ACC112 (cell line): ENCODE measurements around the gene PEX14.

Experiments
- H2AFZ ChIP-seq: fragments of 200-600 bp; sonication (generic); one replicate; pipeline ENCODE4 v1.6.0; 2017; ENCODE audit warnings: antibody characterized with exemption, low read length; ENCODE audit not compliant: unreplicated experiment
- H3K27ac ChIP-seq: fragments of 200-600 bp; sonication (generic); 2 replicates; pipeline ENCODE4 v1.5.1; 2014; ENCODE audit warnings: low read depth, mild to moderate bottlenecking, antibody characterized with exemption, low read length, moderate library complexity
- H3K27me3 ChIP-seq: fragments of 200-600 bp; sonication (generic); 2 replicates; pipeline ENCODE4 v1.6.1; 2014; ENCODE audit warnings: mild to moderate bottlenecking, antibody characterized with exemption, low read length, moderate library complexity, mixed read lengths; ENCODE audit not compliant: insufficient read depth
- H3K36me3 ChIP-seq: fragments of 200-600 bp; sonication (generic); 2 replicates; pipeline ENCODE4 v1.6.1; 2016; ENCODE audit warnings: mild to moderate bottlenecking, antibody characterized with exemption, low read length, moderate library complexity, mixed read lengths; ENCODE audit not compliant: insufficient read depth
- H3K4me1 ChIP-seq: fragments of 200-600 bp; sonication (generic); one replicate; pipeline ENCODE4 v1.6.1; 2016; ENCODE audit warnings: low read length, mixed read lengths; ENCODE audit not compliant: insufficient read depth, unreplicated experiment, control insufficient read depth
- H3K4me3 ChIP-seq: fragments of 200-600 bp; sonication (generic); 2 replicates; pipeline ENCODE4 v1.5.1; 2014; ENCODE audit warnings: mild to moderate bottlenecking, low read depth, low read length
- H3K79me2 ChIP-seq: fragments of 200-600 bp; sonication (generic); one replicate; pipeline ENCODE4 v1.6.0; 2016; ENCODE audit warnings: low read length; ENCODE audit not compliant: control insufficient read depth, unreplicated experiment, insufficient read depth

The PEX14 gene

DNA sequence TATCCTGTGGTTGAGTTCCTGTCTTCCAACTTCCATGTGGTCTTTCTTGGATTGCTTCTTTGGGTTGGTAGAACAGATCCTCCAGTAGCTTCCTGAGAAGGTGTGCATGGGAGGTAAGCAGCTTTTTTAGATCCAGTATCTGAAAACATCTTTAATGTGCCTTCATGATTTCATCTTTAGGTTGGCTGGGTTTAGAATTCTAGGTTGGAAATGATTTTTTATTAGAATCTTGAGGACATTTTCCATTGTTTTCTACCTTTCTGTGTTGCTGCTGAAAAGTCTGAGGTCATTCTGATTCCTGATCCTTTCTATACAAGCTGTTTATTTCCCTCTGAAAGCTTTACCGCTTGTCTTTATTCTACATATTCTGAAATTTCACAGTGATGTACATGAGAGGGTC is 94.8 kb downstream of the PEX14 start:
- Histone ChIP-seq H3K4me3 (no peak overlapping the region), H3K27me3 (no peaks in the 10 kb centered on the region), H3K36me3 (no peaks in the 10 kb centered on the region), H2AFZ (no peak overlapping the region), H3K27ac (no peak overlapping the region), H3K79me2 (no peaks in the 10 kb centered on the region), H3K4me1 (peaks cover 4% of the 10 kb centered on the region)

DNA sequence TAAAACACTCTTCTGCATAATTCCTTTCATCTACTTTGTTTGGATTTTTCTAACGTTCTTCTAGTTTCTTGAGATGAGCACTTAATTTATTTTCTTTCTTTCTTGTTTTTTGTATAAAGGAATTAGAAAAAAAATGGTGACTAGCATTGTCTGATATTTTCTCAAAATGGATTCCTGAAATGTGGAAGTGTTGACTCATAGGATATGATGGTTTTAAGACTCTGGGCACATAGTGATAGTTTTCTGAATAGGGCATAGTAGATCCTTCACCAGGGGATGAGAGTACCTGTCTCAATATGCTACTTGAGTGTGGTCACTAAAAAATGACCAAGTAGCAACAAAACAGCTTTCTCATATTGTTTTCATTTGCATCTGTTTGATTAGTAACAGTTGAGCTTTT is 100.9 kb downstream of the PEX14 start:
- H3K4me1 ChIP-seq: peaks cover 19% of the 10 kb centered on the region
- H3K36me3 ChIP-seq: peaks cover 9% of the 10 kb centered on the region
- H3K4me3 ChIP-seq: no peak overlapping the region
- no peaks in the 10 kb centered on the region for H3K27me3 ChIP-seq
- no peak overlapping the region for H2AFZ ChIP-seq
- H3K79me2 ChIP-seq: no peaks in the 10 kb centered on the region
- peak overlapping the region; percentile 65 for H3K27ac ChIP-seq

DNA sequence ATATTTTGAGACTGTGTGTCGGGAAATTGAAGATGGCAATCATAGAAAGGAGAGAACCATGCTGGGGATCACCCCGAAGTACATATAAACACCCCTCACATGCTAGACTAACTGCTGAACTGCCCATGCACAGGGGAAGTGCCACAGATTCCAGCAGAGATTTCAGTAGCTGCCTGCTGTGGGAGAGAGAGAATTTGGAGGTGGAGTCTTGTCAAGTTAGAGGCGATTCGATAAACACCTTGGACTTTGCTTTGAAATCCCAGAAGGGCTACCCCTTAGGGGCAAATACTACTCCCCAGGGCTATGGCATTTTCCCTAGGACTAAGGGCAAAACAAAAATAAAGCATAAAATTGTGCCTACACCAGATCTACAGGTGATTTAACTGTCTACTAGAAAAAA is 103.3 kb downstream of the PEX14 start:
- H3K4me1 ChIP-seq: peaks cover 19% of the 10 kb centered on the region

DNA sequence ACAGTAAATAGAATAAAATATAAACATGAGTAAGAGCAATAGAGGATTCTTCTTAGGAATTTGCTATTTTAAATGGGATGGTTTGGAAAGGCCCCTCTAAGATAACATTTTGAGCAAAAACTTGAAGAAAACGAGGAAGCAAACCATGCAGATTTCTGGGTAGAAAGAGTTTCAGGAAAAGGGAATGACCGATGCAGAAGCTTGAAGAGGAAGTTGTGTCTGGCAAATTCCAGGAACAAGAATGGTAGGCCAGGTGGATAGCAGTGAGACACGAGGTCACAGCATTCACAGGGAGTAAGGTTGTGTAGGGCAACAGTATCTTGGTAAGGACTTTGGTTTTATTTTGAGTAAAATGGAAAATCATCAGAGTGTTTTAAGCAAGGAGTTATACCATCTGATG is 108.9 kb downstream of the PEX14 start:
- Histone ChIP-seq H2AFZ (no peak overlapping the region), H3K79me2 (no peaks in the 10 kb centered on the region), H3K4me3 (no peak overlapping the region), H3K4me1 (no peaks in the 10 kb centered on the region), H3K36me3 (peaks cover 5% of the 10 kb centered on the region; the same call in 1 of the 2 replicates), H3K27me3 (no peaks in the 10 kb centered on the region), H3K27ac (no peak overlapping the region)

More for the DNA sequence above, 103.3 kb downstream of the PEX14 start:
- no peaks in the 10 kb centered on the region for H3K27me3 ChIP-seq
- no peak overlapping the region for H3K27ac ChIP-seq
- no peak overlapping the region for H3K4me3 ChIP-seq
- peaks cover 14% of the 10 kb centered on the region for H3K36me3 ChIP-seq
- H3K79me2 ChIP-seq: no peaks in the 10 kb centered on the region
- no peak overlapping the region for H2AFZ ChIP-seq

DNA sequence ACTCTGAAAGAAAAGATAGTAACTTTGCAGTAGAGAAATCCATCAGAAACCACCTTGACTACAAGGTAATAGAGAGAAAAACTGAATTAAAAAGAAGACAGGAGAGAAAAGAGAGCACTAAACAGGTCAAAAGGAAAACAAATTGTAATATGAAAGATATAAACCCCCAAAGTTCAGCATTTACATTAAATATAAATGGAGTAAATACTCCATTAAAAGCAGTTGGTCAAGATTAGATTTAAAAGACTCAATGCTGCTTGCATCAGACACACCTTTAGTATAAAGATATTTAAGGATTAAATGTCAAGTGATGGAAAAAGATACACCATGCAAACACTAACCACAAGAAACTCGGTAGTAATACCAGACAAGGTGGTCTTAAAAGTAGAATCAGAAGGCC is 110.5 kb downstream of the PEX14 start:
- no peaks in the 10 kb centered on the region for H3K4me1 ChIP-seq
- H2AFZ ChIP-seq: no peak overlapping the region
- no peaks in the 10 kb centered on the region for H3K79me2 ChIP-seq
- H3K27ac ChIP-seq: no peak overlapping the region
- H3K36me3 ChIP-seq: peaks cover 4% of the 10 kb centered on the region; the same call in 1 of the 2 replicates
- no peaks in the 10 kb centered on the region for H3K27me3 ChIP-seq
- H3K4me3 ChIP-seq: no peak overlapping the region

DNA sequence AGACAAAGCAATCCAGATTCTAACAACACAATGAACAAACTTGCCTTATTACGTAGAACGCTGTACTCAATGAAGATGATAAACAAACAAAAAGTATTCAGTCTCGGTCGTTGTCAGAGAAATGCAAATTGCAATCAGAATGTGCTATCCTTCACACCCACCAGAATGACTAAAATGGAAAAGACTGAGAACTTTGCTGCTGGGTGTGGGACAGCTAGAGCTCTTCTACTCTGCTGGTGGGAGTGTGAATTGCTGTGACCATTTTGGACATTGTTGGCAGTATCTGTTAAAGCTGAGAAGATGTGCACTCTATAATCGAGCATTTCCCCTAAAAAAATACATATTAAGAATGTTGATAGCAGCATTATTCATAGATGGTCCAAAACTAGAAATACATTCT is 111.4 kb downstream of the PEX14 start:
- Histone ChIP-seq H3K27me3 (no peaks in the 10 kb centered on the region), H3K79me2 (no peaks in the 10 kb centered on the region), H2AFZ (no peak overlapping the region), H3K4me1 (no peaks in the 10 kb centered on the region), H3K36me3 (peaks cover 4% of the 10 kb centered on the region; the same call in 1 of the 2 replicates), H3K27ac (no peak overlapping the region), H3K4me3 (no peak overlapping the region)

DNA sequence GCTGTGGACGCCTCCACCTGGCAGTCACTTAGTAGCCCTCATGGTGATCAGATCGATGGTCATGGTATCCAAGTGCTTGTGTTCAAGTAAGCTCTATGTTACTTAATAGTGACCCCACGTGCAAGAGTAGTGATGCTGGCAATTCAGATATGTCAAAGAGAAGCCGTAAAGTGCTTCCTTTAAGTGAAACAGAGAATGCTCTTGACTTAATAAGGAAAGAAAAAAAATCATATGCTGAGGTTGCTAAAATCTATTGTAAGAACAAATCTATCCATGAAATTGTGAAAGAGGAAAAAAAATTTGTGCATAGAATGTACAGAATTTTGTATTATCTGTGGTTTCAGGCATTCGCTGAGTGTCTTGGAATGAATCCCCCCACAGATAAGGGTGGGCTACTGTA is 113.9 kb downstream of the PEX14 start:
- Histone ChIP-seq H3K36me3 (no peaks in the 10 kb centered on the region), H3K27ac (no peak overlapping the region), H3K4me3 (no peak overlapping the region), H2AFZ (no peak overlapping the region), H3K4me1 (no peaks in the 10 kb centered on the region), H3K27me3 (no peaks in the 10 kb centered on the region), H3K79me2 (no peaks in the 10 kb centered on the region)

DNA sequence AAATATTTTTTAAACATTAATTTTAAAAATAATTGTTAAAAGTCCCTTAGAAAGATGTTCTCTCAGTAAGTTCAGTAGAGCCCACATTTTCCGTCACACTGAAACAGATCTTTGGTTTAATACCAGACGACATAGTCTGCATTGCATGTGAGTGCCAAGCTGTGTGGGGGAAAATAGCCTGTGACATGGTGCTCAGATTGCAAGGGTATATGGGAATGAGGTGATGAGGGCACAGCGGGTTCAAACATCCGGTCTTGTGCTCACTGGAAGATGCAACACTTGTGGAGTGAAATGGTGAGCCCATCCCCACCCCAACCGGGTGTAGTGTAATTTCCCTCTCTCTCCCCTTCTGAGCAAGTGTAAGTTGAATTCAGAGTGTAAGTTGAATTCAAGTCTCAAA is 114.3 kb downstream of the PEX14 start:
- Histone ChIP-seq H3K4me1 (no peaks in the 10 kb centered on the region), H3K27me3 (no peaks in the 10 kb centered on the region), H3K79me2 (no peaks in the 10 kb centered on the region), H2AFZ (no peak overlapping the region), H3K4me3 (no peak overlapping the region), H3K27ac (no peak overlapping the region), H3K36me3 (no peaks in the 10 kb centered on the region)

DNA sequence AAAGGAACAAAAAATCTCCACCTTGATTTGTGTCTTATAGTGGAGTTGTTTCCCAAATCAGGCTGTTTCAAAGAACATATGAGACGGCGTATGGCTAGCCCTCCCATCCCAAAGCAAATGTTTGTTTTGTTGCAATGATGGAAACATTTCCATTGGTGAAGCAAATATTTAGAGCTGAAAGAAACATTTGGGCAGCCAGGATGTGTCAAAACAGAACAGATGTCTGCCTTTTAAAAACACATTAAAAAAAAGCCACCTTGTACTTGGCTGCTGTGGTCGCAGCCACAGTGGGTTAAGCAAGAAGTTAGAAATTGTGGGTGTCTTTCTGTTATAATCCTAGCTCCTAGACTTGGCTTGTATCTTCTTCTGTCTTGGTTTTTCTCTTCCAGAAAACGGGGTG is 116.3 kb downstream of the PEX14 start:
- H3K27me3 ChIP-seq: no peaks in the 10 kb centered on the region
- no peaks in the 10 kb centered on the region for H3K79me2 ChIP-seq
- H3K27ac ChIP-seq: no peak overlapping the region
- no peaks in the 10 kb centered on the region for H3K4me1 ChIP-seq
- no peak overlapping the region for H3K4me3 ChIP-seq
- no peak overlapping the region for H2AFZ ChIP-seq
- H3K36me3 ChIP-seq: no peaks in the 10 kb centered on the region

DNA sequence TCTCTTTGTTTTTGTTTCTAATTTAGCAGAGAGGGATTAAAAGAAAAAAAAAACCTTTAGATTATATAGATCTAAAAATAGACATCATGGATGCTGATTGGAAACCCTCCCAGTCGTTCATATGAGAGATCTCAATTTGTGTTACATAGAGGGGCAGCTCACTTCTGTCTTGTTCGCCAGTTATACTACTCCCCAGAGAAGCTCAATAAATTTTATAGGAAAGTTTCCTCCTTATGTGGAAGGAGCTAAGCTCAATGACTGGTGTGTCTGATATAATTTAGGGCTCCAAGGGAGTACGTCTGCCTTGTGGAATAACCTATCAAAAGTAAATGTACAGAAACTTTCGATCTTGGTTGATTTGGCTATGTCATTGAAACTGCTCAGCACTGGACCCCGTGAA is 117.6 kb downstream of the PEX14 start:
- no peak overlapping the region for H3K27ac ChIP-seq
- no peaks in the 10 kb centered on the region for H3K36me3 ChIP-seq
- no peak overlapping the region for H2AFZ ChIP-seq
- H3K4me1 ChIP-seq: no peaks in the 10 kb centered on the region
- H3K4me3 ChIP-seq: no peak overlapping the region
- no peaks in the 10 kb centered on the region for H3K27me3 ChIP-seq
- no peaks in the 10 kb centered on the region for H3K79me2 ChIP-seq

DNA sequence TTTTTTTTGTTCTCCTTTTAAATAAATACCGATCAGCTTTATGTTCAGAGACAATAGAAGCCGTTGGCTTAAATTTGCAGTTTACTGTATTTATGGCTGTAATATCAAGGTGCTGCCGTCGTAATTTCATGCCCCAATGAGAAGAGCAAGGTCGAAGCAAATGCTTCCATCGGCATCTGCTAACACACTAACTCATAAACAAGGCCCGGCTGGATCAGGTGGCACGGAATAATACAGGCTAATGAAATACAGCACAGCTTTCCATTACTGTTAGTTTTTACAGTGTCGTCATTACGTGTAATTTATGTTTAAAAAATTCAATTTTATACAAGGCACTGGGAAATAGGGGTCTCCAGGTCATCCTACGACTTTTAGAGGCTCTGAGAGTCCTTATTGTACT is 119.0 kb downstream of the PEX14 start:
- Histone ChIP-seq H3K27ac (no peak overlapping the region), H3K79me2 (no peaks in the 10 kb centered on the region), H3K4me3 (no peak overlapping the region), H3K36me3 (no peaks in the 10 kb centered on the region), H2AFZ (no peak overlapping the region), H3K27me3 (no peaks in the 10 kb centered on the region), H3K4me1 (peaks cover under 1% of the 10 kb centered on the region)
